GM12878 (cell line): ENCODE measurements around the gene UST. TPM values are rescaled to one million over a fixed set of nuclear protein-coding genes. Genes with fewer than 3 reads are reported as not detected.

ENCODE experiments used
- ATAC-seq: fragments of 200-7000 bp; cut with Tn5 transposase; 3 replicates; pipeline ENCODE4 v1.9.1; 2020; ENCODE audit warnings: mild to moderate bottlenecking, moderate library complexity
- BruUV-seq: library from RNA; stranded (reverse); fragments of 400-500 nt; replicated peaks from 2 replicates; lab custom pipeline; 2021; lab: Mats Ljungman, UMichigan
- CTCF ChIA-PET: fragments of 300-600 bp; sonication (Branson Sonifier 250); formaldehyde crosslinking; extraction: SDS; loops from one replicate; lab custom pipeline; 2021; ENCODE audit warnings: inconsistent platforms; lab: Yijun Ruan, JAX
- POLR2A ChIA-PET: fragments of 350-600 bp; formaldehyde crosslinking; extraction: SDS; loops from one replicate; lab custom pipeline; 2021; ENCODE audit warnings: inconsistent platforms; lab: Charles Lee
- RAD21 ChIA-PET: fragments of 300-600 bp; sonication (Branson Sonifier 250); formaldehyde crosslinking; loops from one replicate; lab custom pipeline; 2023; ENCODE audit warnings: antibody characterized with exemption; ENCODE audit not compliant: unreplicated experiment; lab: Charles Lee
- SMC1A ChIA-PET: fragments of 300-600 bp; sonication (Branson Sonifier 250); formaldehyde crosslinking; loops from one replicate; lab custom pipeline; 2023; ENCODE audit not compliant: unreplicated experiment, uncharacterized antibody; lab: Charles Lee
- DNase-seq: peaks from one replicate; pipeline ENCODE4 v3.0.0-alpha.2; 2011; ENCODE audit warnings: low read depth, low spot score
- FAIRE-seq: peaks from 3 replicates; lab custom pipeline; 2011; peaks lifted over from hg19 to GRCh38; lab: Jason Lieb, UNC
- H2AFZ ChIP-seq: 2 replicates; pipeline ENCODE4 v1.6.0; 2011; ENCODE audit warnings: low read depth, low read length, control low read depth; ENCODE audit not compliant: control insufficient read depth
- H3K27ac ChIP-seq: 2 replicates; pipeline ENCODE4 v1.5.1; 2011; ENCODE audit warnings: control low read depth; ENCODE audit not compliant: control insufficient read depth, insufficient read depth
- H3K27me3 ChIP-seq, 2 experiments: replicated peaks in 1 of 2; 2 replicates each; pipeline versions ENCODE4 v1.6.0 to v1.6.1; 2011; ENCODE audit warnings: low read length in 1 of 2; ENCODE audit not compliant: control insufficient read depth in 2 of 2, insufficient read depth in 2 of 2
- H3K36me3 ChIP-seq, 2 experiments: 2 replicates each; pipeline ENCODE4 v1.5.1; 2011; ENCODE audit warnings: low read length in 1 of 2; ENCODE audit not compliant: control insufficient read depth in 2 of 2, insufficient read depth in 2 of 2
- H3K4me1 ChIP-seq: 2 replicates; pipeline ENCODE4 v1.6.1; 2011; ENCODE audit warnings: mild to moderate bottlenecking, low read length, moderate library complexity, mixed read lengths; ENCODE audit not compliant: control insufficient read depth, insufficient read depth
- H3K4me2 ChIP-seq: 2 replicates; pipeline ENCODE4 v1.6.0; 2011; ENCODE audit warnings: control low read depth; ENCODE audit not compliant: control insufficient read depth, insufficient read depth
- H3K4me3 ChIP-seq: fragments of 200-600 bp; sonication (generic); 2 replicates; pipeline ENCODE4 v1.5.1; 2016
- H3K79me2 ChIP-seq: 2 replicates; pipeline ENCODE4 v1.6.0; 2011; ENCODE audit warnings: low read length; ENCODE audit not compliant: control insufficient read depth, insufficient read depth
- H3K9ac ChIP-seq: 2 replicates; pipeline ENCODE4 v1.8.0; 2011; ENCODE audit warnings: low read length, control low read depth, mixed read lengths; ENCODE audit not compliant: control insufficient read depth, insufficient read depth
- H3K9me3 ChIP-seq: replicated peaks from 3 replicates; pipeline ENCODE4 v1.5.1; 2011; ENCODE audit warnings: mild to moderate bottlenecking, low read length; ENCODE audit not compliant: control insufficient read depth, insufficient read depth
- H4K20me1 ChIP-seq: 2 replicates; pipeline ENCODE4 v1.6.0; 2011; ENCODE audit not compliant: control insufficient read depth, insufficient read depth
- EP300 ChIP-seq, 2 experiments: fragments of 150-350 bp in 1 of 2; IDR thresholded peaks; 2 replicates each; pipeline ENCODE4 v1.6.1; 2011 to 2012; ENCODE audit warnings: low read depth in 2 of 2, low read length in 2 of 2, borderline replicate concordance in 1 of 2, improper control_type of control experiment in 1 of 2, inconsistent platforms in 1 of 2; ENCODE audit not compliant: control insufficient read depth in 1 of 2
- ETV6 ChIP-seq, 2 experiments: fragments of 450-650 bp in 1 of 2; IDR thresholded peaks in 1 of 2; conservative IDR thresholded peaks in 1 of 2; 2 replicates each; pipeline ENCODE4 v1.6.1; 2014; ENCODE audit warnings: antibody characterized with exemption in 1 of 2, borderline replicate concordance in 1 of 2, low read depth in 1 of 2, mild to moderate bottlenecking in 1 of 2, moderate library complexity in 1 of 2
- JUNB ChIP-seq: IDR thresholded peaks from 2 replicates; pipeline ENCODE4 v1.6.1; 2016; ENCODE audit warnings: antibody characterized with exemption, mild to moderate bottlenecking
- MXI1 ChIP-seq: fragments of 150-350 bp; IDR thresholded peaks from 2 replicates; pipeline ENCODE4 v1.6.1; 2011; ENCODE audit warnings: low read depth, mild to moderate bottlenecking, inconsistent platforms, low read length, improper control_type of control experiment
- PML ChIP-seq: IDR thresholded peaks from 2 replicates; pipeline ENCODE4 v1.6.1; 2012; ENCODE audit warnings: low read length, inconsistent platforms
- POLR2A ChIP-seq: IDR thresholded peaks from 2 replicates; pipeline ENCODE4 v1.6.1; 2011; ENCODE audit warnings: low read depth, mild to moderate bottlenecking, low read length
- RCOR1 ChIP-seq: conservative IDR thresholded peaks from 2 replicates; pipeline ENCODE4 v1.6.1; 2012; ENCODE audit warnings: low read depth, low read length, improper control_type of control experiment
- STAT1 ChIP-seq: fragments of 450-650 bp; conservative IDR thresholded peaks from 2 replicates; pipeline ENCODE4 v1.6.1; 2014; ENCODE audit warnings: antibody characterized with exemption, mild to moderate bottlenecking
- TCF12 ChIP-seq: IDR thresholded peaks from 2 replicates; pipeline ENCODE4 v1.6.1; 2011; ENCODE audit warnings: low read depth, mild to moderate bottlenecking, low read length
- YBX1 ChIP-seq: fragments of 450-650 bp; IDR thresholded peaks from 2 replicates; pipeline ENCODE4 v1.6.1; 2016; ENCODE audit warnings: antibody characterized with exemption
- ZNF217 ChIP-seq: fragments of 450-650 bp; IDR thresholded peaks from 2 replicates; pipeline ENCODE4 v1.6.1; 2017; ENCODE audit warnings: antibody characterized with exemption, mild to moderate bottlenecking
- WGBS: methylation state at CpG from one replicate; pipeline ENCODE4 v1.1.6; 2016; ENCODE audit warnings: low lambda C conversion rate; ENCODE audit not compliant: insufficient replicate concordance, insufficient coverage; ENCODE audit errors: missing lambda C conversion rate; 5-methylcytosine and 5-hydroxymethylcytosine counted together
- in situ Hi-C: fragments of 300-500 bp; cut with MboI; formaldehyde crosslinking; loops from 9 replicates; pipeline ENCODE4 v1.14.3; 2018; ENCODE audit warnings: mixed read lengths
- intact Hi-C: fragments of 100-400 bp; cut with micrococcal nuclease; formaldehyde crosslinking; loops from one replicate; pipeline ENCODE4 v1.14.2; 2022; ENCODE audit not compliant: unreplicated experiment
- polyA plus RNA-seq, 11 experiments: library from polyadenylated mRNA; depleted of rRNA in 4 of 11; unstranded in 6 of 11; stranded (reverse) in 5 of 11; fragments of >200 nt; fragmentation: Nextera tagmentation in 4 of 11; fragmentation: Illumina TruSeq in 1 of 11; extraction: Ambion mirVana in 4 of 11; extraction: Trizol in 1 of 11; gene quantifications; 1 replicate in 1 of 11; 2 replicates in 10 of 11; pipeline versions ENCODE4 v1.2.1 to v1.2.3, GENCODE V29; 2011 to 2016; ENCODE audit warnings: inconsistent platforms in 2 of 11, missing spikeins in 2 of 11, low read depth in 1 of 11
- total RNA-seq, 4 experiments: library from RNA; depleted of rRNA in 3 of 4; stranded (reverse); fragments of >200 nt in 3 of 4; fragmentation: Illumina TruSeq in 1 of 4; extraction: Trizol in 1 of 4; gene quantifications; 2 replicates each; pipeline versions ENCODE4 v1.2.1 to v1.2.3, GENCODE V29; 2013 to 2021
- TF ChIP-seq, protein P1 (sequence below): fragments of 450-650 bp; IDR thresholded peaks from 2 replicates; pipeline ENCODE4 v1.6.1; 2017; ENCODE audit warnings: antibody characterized with exemption, mild to moderate bottlenecking, moderate library complexity
- TF ChIP-seq, protein P2 (sequence below): fragments of 450-650 bp; IDR thresholded peaks from 2 replicates; pipeline ENCODE4 v1.6.1; 2017; ENCODE audit warnings: mild to moderate bottlenecking, moderate library complexity
- TF ChIP-seq, protein P3 (sequence below): fragments of 450-650 bp; IDR thresholded peaks from 2 replicates; pipeline ENCODE4 v1.6.1; 2017; ENCODE audit warnings: borderline replicate concordance

The UST gene
- total and polyA plus RNA-seq, 10 of the 15 experiments (the other 5 are each of a cell fraction or from before 2014, with no cell fraction given), result 0.74 to 43.3 (median 2.2) TPM

DNA sequence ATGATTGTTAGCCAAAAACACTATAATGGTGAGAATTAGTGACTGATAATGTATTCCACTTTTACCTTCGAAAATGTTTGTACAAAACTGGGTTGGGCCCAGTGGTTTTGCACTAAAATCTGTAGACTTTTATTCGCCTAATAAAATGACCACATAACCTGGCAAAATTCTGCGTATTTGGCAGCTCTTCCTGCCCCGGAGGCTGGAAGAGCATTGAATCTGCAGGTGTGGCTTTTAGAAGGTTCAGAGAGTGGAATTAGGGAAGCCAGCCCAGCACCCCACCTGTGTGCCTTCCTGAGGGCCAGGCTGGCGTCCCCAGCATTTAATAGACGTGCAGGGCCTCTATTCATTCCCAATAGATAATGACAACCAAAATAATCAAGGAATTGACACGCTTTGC is 256.7 kb downstream of the UST start:
- no peak overlapping the region for H3K4me3 ChIP-seq
- H3K36me3 ChIP-seq, result no peaks in the 10 kb centered on the region
- POLR2A ChIA-PET, result no interaction called here
- no peak overlapping the region for H3K27ac ChIP-seq
- RAD21 ChIA-PET, result no interaction called here
- peaks cover 8% of the 10 kb centered on the region for H3K9me3 ChIP-seq
- no peaks in the 10 kb centered on the region for H3K79me2 ChIP-seq
- in situ Hi-C loops, result no loop called here
- DNase-seq (no peak), FAIRE-seq (no peak), ATAC-seq (no peak)
- CTCF ChIA-PET, result no interaction called here
- no peak overlapping the region for H2AFZ ChIP-seq
- H3K9ac ChIP-seq, result no peak overlapping the region
- TF ChIP-seq TCF12 (no peak), EP300 (IDR thresholded peaks at IDR 0.05; ENCODE audit: borderline replicate concordance in 1 of 2, control insufficient read depth in 1 of 2, low read depth in 2 of 2, low read length in 2 of 2) (no peak), YBX1 (no peak), PML (no peak), MXI1 (no peak), STAT1 (no peak), ETV6 (conservative IDR thresholded peaks at IDR 0.05 in 1 of 2, IDR thresholded peaks at IDR 0.05 in 1 of 2; ENCODE audit: borderline replicate concordance in 1 of 2, low read depth in 1 of 2) (no peak), JUNB (no peak), ZNF217 (no peak), RCOR1 (no peak), POLR2A (no peak)
- TF ChIP-seq, protein P1, sequence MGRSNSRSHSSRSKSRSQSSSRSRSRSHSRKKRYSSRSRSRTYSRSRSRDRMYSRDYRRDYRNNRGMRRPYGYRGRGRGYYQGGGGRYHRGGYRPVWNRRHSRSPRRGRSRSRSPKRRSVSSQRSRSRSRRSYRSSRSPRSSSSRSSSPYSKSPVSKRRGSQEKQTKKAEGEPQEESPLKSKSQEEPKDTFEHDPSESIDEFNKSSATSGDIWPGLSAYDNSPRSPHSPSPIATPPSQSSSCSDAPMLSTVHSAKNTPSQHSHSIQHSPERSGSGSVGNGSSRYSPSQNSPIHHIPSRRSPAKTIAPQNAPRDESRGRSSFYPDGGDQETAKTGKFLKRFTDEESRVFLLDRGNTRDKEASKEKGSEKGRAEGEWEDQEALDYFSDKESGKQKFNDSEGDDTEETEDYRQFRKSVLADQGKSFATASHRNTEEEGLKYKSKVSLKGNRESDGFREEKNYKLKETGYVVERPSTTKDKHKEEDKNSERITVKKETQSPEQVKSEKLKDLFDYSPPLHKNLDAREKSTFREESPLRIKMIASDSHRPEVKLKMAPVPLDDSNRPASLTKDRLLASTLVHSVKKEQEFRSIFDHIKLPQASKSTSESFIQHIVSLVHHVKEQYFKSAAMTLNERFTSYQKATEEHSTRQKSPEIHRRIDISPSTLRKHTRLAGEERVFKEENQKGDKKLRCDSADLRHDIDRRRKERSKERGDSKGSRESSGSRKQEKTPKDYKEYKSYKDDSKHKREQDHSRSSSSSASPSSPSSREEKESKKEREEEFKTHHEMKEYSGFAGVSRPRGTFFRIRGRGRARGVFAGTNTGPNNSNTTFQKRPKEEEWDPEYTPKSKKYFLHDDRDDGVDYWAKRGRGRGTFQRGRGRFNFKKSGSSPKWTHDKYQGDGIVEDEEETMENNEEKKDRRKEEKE, result no peak
- TF ChIP-seq, protein P2, sequence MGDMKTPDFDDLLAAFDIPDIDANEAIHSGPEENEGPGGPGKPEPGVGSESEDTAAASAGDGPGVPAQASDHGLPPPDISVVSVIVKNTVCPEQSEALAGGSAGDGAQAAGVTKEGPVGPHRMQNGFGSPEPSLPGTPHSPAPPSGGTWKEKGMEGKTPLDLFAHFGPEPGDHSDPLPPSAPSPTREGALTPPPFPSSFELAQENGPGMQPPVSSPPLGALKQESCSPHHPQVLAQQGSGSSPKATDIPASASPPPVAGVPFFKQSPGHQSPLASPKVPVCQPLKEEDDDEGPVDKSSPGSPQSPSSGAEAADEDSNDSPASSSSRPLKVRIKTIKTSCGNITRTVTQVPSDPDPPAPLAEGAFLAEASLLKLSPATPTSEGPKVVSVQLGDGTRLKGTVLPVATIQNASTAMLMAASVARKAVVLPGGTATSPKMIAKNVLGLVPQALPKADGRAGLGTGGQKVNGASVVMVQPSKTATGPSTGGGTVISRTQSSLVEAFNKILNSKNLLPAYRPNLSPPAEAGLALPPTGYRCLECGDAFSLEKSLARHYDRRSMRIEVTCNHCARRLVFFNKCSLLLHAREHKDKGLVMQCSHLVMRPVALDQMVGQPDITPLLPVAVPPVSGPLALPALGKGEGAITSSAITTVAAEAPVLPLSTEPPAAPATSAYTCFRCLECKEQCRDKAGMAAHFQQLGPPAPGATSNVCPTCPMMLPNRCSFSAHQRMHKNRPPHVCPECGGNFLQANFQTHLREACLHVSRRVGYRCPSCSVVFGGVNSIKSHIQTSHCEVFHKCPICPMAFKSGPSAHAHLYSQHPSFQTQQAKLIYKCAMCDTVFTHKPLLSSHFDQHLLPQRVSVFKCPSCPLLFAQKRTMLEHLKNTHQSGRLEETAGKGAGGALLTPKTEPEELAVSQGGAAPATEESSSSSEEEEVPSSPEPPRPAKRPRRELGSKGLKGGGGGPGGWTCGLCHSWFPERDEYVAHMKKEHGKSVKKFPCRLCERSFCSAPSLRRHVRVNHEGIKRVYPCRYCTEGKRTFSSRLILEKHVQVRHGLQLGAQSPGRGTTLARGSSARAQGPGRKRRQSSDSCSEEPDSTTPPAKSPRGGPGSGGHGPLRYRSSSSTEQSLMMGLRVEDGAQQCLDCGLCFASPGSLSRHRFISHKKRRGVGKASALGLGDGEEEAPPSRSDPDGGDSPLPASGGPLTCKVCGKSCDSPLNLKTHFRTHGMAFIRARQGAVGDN, result no peak
- TF ChIP-seq, protein P3, sequence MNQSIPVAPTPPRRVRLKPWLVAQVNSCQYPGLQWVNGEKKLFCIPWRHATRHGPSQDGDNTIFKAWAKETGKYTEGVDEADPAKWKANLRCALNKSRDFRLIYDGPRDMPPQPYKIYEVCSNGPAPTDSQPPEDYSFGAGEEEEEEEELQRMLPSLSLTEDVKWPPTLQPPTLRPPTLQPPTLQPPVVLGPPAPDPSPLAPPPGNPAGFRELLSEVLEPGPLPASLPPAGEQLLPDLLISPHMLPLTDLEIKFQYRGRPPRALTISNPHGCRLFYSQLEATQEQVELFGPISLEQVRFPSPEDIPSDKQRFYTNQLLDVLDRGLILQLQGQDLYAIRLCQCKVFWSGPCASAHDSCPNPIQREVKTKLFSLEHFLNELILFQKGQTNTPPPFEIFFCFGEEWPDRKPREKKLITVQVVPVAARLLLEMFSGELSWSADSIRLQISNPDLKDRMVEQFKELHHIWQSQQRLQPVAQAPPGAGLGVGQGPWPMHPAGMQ, result no peak
- intact Hi-C loops, result no loop called here
- no peaks in the 10 kb centered on the region for H3K27me3 ChIP-seq
- BruUV-seq, result no TSS peak
- no peak overlapping the region for H3K4me2 ChIP-seq
- no peaks in the 10 kb centered on the region for H3K4me1 ChIP-seq
- SMC1A ChIA-PET, result no interaction called here
- 57% methylated on average over 7 of the region's 7 CpGs for WGBS
- no peaks in the 10 kb centered on the region for H4K20me1 ChIP-seq
